KOPT-K1 (cell line): ENCODE data around the gene TJP1.
"Not testable (repeated sequence)": the region's sequence is repeated elsewhere in the genome, so short reads cannot be mapped to it uniquely, and the experiment has no call there.

Experiments
- H3K27ac ChIP-seq: fragments of 200-600 bp; sonication (generic); 2 replicates; pipeline ENCODE4 v1.5.1; 2016; ENCODE audit warnings: antibody characterized with exemption, mild to moderate bottlenecking, low read depth, low read length; ENCODE audit not compliant: poor library complexity, severe bottlenecking
- H3K36me3 ChIP-seq: fragments of 200-600 bp; sonication (generic); 2 replicates; pipeline ENCODE4 v1.5.1; 2017; ENCODE audit warnings: antibody characterized with exemption, mild to moderate bottlenecking, low read length, moderate library complexity; ENCODE audit not compliant: insufficient read depth
- H3K9me3 ChIP-seq: fragments of 200-600 bp; sonication (generic); 2 replicates; pipeline ENCODE4 v1.5.1; 2017; ENCODE audit warnings: antibody characterized with exemption, low read length, mild to moderate bottlenecking; ENCODE audit not compliant: insufficient read depth, poor library complexity, severe bottlenecking

The TJP1 gene

DNA sequence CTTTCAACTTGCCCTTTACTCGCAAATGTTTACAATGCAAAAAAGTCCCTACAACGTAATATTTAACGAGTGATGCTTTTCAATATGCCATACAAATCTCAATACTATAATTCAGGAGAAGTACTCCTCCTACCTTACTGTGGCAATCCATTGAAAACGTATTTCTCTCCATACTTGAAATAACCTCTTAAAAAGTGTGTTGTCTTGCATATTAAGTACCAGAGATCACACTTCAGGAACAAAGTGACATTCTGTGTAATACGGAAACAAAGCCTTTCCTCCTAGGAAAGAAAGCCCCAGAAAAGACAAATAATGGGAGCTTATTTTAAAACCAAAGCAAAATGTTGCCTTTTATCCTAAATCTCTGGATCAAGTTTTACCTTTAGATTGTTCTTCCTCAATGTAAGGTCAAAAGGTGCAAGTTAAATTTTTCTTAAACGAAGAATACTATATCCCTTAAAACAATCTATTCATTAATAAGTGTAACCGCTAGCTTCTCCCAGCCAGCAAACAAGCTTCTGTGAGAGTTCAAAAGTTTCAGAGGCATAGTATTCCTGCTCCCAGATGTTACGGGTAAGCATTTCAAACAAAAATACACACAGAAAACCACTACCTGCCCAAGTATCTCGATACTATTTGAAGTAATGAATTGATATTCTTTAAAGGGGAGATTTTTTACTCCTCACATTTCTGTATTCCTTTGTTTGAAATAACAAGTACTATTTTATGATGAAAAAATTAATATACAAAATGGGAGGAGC is 1.7 kb downstream of the TJP1 start:
- Histone ChIP-seq H3K9me3 (no peaks in the 10 kb centered on the region), H3K27ac (no peak overlapping the region), H3K36me3 (no peaks in the 10 kb centered on the region)

DNA sequence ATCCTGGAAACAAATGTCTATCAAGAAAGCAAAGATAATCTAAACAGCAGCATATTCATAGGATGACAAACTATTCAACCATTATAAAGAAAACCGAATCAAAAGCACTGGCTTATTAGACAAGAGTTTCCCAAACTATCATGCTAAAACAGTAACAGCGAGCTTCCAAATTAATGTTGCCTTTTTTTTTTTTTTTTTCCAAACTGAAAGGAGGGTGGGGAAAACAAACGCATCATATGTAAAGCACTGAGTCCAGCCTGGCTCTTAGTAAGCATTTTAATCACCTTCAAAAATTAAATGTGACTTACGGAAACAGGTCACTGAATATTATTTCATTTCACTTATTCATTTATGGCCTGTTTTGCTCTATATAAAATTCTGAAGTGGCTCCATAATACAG is 2.3 kb downstream of the TJP1 start:
- H3K9me3 ChIP-seq: no peaks in the 10 kb centered on the region
- H3K36me3 ChIP-seq: no peaks in the 10 kb centered on the region
- no peak overlapping the region for H3K27ac ChIP-seq

DNA sequence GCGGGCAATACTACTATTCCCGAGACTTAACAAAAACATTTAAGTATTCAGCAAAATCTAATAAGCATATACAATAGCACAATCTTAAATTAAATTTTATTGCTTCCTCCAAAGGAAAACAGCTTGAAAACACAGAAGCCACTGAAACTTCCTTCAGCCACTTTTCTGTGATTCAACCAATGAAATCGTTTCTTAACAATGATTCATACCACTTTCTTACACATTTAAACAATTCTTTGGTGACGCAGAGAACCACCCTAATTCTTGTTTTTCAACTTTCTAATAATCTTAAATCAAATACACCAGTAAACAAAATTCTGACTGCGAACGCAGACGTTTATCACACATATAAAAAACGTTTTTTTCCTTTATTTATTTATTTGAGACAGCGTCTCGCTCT is 4.1 kb downstream of the TJP1 start:
- no peak overlapping the region for H3K27ac ChIP-seq
- H3K36me3 ChIP-seq: no peaks in the 10 kb centered on the region
- H3K9me3 ChIP-seq: no peaks in the 10 kb centered on the region

DNA sequence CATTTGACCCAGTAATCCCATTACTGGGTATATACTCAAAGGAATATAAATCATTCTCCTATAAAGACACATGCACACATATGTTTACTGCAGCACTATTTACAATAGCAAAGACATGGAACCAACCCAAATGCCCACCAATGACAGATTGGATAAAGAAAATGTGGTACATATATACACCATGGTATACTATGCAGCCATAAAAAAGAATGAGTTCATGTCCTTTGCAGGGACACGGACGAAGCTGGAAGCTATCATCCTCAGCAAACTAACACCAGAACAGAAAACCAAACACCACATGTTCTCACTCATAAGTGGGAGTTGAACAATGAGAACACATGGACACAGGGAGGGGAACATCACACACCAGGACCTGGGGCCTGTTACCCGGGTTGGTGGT is 4.8 kb downstream of the TJP1 start:
- not testable (repeated sequence) for H3K27ac ChIP-seq, H3K36me3 ChIP-seq, H3K9me3 ChIP-seq

DNA sequence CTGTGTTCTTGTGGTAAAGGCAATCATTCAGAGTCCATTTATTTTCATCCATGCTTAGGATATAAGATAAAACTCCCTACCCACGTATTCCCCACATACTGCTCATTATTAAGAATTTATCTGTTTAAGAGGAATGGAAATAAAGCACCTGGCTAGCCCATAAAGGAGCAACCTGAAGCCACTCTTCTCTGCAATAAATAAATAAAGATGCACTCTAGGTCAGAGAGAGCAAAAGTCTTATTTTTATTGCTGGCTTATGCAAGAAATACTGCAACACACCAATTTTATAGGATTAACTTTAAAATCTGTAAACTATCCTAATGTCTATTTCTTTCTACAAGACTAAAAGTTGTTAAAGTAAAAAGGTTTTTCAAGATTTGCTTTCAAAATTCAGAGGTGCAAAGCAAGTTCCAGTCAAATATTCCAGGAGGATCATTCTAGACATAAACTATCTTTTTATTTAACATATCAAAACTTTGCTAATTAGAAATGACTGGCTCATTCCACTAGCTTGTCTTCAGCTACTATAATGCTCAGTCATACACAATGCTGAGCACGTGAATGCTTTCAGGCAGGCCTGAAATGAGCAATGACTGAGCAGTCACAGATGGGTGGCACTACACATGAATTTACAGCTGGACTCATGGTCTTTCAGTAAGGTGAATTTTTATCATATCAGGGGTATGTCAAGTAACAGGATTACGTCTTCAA is 7.1 kb downstream of the TJP1 start:
- no peak overlapping the region for H3K27ac ChIP-seq
- H3K36me3 ChIP-seq: no peaks in the 10 kb centered on the region
- no peaks in the 10 kb centered on the region for H3K9me3 ChIP-seq

DNA sequence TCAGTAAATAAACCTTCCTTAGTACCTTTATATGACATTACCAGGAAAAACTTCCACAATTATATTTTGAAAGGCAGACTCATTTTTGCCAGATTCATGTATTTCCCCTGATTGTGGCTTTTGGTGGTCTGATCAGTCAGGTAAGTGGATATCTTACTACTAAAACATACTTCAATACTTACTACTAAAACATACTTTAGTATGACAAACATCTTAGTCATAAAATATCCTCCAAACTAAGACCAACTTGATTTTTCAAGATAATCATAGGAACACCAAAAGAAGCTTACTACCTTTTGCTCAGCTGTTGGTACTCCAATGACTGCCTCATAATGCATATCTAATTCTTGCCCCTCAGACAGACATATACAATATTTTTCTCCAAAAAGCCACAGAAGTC is 9.3 kb downstream of the TJP1 start:
- no peaks in the 10 kb centered on the region for H3K36me3 ChIP-seq
- no peak overlapping the region for H3K27ac ChIP-seq
- no peaks in the 10 kb centered on the region for H3K9me3 ChIP-seq

DNA sequence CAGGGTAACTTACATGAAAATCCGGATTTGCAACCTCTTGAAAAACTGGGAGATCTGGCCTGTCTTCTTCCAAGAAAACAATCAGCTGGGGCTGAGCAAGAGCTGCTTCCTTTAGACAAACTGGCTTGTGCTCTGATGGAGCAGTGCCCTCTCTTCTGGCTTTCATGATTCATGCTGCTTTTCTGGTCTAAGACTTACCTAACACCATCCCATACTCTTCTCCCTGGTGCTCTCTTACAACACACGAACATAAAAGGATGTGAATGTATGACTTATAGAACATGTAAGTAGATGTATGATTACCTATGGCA is 9.9 kb downstream of the TJP1 start:
- no peaks in the 10 kb centered on the region for H3K9me3 ChIP-seq
- H3K36me3 ChIP-seq: no peaks in the 10 kb centered on the region
- H3K27ac ChIP-seq: no peak overlapping the region

DNA sequence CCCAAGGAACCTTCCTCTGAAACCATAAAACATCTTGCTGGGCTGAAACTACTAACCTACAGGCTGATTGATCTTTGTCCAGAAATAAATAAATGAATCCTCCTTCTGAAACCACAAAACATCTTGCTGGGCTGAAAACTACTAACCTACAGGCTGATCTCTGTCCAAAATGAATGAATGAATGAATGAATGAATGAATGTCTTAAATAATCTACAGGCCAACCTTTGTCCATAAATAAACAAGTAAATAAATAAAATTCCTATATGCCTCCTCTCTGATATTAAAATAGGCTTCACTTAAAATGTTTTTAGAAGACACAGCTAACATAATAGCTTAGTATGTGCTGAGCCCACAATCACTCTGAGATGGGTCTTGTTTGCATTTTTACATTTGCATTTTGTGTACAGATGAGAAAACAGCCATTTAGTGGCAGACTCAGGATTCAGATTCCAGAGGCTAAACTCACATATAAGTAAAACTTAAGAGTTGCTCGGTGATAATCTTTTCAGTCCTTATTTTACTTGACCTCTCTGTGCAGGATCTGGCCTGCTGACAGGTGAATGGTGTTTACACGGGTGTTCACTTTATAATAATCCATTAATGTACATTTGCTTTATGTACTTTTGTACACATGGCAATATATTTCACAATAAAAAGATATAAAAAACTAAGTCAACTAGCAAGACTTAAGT is 10.4 kb downstream of the TJP1 start:
- H3K36me3 ChIP-seq: no peaks in the 10 kb centered on the region
- no peak overlapping the region for H3K27ac ChIP-seq
- H3K9me3 ChIP-seq: no peaks in the 10 kb centered on the region

DNA sequence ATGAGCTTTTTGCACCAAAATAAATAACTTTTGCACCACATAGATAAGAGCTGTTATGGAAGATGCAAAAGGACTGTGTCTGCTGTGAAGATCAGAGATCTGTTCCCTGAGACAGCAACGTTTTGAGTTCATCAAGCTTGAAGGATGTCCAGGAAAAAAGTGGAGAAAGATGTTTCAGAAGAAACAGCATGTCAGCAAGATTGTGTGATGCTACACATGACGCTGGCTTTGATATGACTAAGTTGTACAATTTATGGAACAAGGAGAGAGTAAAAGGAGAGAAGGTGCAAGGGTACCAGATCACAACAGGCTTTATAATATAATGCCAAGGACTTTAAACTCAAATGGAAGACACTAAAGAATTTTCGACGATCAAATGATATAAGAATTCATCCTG is 16.6 kb downstream of the TJP1 start:
- H3K36me3 ChIP-seq: no peaks in the 10 kb centered on the region

DNA sequence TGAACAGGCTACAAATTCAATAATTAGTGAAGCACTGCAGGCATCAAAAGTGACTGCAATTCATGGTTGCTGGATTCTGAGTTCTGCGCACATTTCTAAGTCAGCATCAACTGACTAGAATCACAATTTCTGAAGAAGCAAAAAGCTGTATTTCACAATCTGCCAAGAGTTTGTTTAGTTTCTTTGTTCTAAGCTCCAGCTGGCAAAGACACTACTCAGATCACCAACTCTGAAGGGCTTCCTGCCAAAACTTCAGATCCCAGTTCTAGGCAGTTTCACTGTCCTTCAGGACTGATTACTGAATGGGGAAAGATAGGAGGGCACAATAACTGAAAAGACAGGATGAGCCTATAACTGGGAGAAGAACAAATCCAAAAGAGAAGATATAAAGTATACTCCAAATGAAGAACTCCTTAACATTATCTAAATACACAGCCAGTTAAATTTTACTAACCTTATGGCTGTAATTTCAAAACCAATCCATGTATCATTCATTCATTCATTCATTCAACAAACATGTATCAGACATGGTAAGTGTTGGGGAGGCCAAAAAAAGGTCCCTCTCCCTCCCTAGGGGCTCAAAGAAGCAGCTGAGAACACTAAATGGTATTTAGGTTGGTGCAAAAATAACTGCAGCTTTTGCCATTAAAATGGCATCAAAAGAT is 17.1 kb downstream of the TJP1 start:
- Histone ChIP-seq H3K36me3 (no peaks in the 10 kb centered on the region), H3K27ac (no peak overlapping the region), H3K9me3 (no peaks in the 10 kb centered on the region)

More for the DNA sequence above, 16.6 kb downstream of the TJP1 start:
- Histone ChIP-seq H3K9me3 (no peaks in the 10 kb centered on the region), H3K27ac (no peak overlapping the region)

DNA sequence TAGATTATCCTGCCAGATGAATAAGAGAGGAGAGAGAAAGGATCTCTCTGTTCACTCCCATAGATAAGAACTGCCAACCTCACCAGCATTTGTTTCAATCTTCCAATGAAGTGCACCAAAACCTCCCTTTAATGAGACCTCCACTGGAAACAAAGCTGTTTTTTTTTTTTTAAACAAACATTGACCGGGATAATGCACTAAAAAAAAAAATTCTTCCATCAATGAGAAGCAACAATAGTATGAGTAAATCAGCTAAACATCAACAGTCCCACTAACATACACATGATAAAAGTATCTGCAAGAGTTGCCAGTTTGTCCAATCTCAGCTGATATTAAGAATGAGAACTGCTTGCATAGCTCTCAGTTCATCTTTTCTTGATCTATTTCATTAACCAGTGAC is 19.9 kb downstream of the TJP1 start:
- Histone ChIP-seq H3K9me3 (no peaks in the 10 kb centered on the region), H3K36me3 (no peaks in the 10 kb centered on the region)

DNA sequence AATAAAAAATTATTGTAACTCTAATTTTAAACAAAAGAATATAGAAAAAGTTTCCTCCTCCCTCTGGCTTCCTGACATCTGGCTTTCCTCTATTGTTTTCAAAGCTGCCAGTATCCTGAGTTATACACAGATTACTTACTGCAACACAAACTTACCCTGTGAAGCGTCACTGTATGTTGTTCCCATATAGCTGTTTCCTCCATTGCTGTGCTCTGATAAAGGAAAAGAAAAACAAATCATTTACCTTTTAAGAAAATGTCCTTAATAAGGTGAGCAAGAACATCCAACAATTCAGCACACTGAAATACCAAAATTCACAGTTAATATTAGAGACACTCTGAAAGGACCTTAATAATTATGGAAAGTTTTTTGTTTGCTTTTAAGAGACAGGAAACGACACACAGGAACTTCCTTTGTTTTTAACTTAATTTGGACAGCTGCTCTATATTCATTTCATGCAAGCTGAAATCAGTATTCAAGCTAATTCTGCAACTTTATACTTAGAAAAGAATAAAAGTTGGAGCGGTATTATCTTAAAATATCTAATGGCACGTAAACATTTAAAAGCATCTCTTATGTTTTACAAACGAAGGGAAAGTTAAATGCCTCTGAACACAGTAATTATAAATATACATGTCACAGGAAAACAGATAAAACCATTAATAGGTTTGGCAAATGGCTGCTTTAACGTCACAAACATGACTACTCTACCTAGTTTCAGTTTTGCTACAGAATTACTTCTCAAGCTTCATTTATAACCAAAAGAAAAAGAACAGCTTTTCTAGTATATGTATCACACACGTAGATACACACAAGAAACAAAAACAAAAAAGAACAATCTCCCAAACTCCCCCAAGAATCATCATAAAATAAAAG is 21.5 kb downstream of the TJP1 start:
- Histone ChIP-seq H3K9me3 (no peaks in the 10 kb centered on the region), H3K36me3 (no peaks in the 10 kb centered on the region), H3K27ac (no peak overlapping the region)

More for the DNA sequence above, 19.9 kb downstream of the TJP1 start:
- H3K27ac ChIP-seq: no peak overlapping the region

DNA sequence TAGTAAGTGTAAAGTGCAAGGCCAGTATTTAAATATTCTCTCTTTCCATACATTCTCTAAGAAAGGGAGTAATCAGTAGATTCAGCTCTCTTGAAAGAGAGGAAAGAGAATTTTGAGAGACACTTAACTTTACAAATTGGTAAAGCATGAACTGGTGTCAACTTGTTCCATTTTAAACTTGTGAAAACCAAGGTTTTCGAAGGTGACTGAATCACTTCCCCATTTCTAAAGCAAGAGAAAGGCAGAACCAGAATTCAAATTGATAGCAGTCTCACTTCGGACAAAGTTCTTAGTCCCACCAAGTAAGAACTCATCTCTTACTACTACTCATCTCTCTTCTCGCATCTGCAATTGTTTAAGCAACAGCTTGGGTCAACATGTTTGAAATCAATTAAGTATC is 22.4 kb downstream of the TJP1 start:
- no peak overlapping the region for H3K27ac ChIP-seq

DNA sequence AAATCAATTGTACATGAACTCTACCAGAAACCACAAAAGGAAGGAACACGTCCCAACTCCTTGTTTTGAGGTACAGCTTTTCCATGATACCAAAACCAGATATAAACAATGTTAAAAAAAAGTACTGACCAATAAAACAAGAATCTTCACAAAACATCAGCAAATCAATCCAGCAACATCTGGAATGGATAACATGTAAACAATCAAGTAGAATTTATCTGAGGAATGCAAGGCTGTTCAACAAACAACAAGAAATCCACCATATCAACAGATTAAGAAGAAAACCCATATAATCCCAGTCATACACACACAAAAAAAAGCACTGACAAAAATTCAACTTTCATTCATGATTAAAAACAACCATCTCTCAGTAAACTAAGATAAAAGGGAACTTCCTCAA is 26.7 kb downstream of the TJP1 start:
- Histone ChIP-seq H3K36me3 (no peaks in the 10 kb centered on the region), H3K9me3 (no peaks in the 10 kb centered on the region), H3K27ac (no peak overlapping the region)

More for the DNA sequence above, 22.4 kb downstream of the TJP1 start:
- no peaks in the 10 kb centered on the region for H3K9me3 ChIP-seq
- H3K36me3 ChIP-seq: no peaks in the 10 kb centered on the region
